ENCODE measurements around the gene CPA4.

The CPA4 gene

GRCh38 chr7:130333832-130334231, 40.9 kb downstream of the CPA4 start:
- in situ Hi-C loops (cut with MboI; ENCODE audit: low pct_unique_long_range_greater_than_20kb, low sequenced_read_pairs, unreplicated experiment): no loop called here
- no peak for DNase-seq (ENCODE audit: low spot score)
- TF ChIP-seq CTCF (IDR thresholded peaks at IDR 0.05; ENCODE audit: extremely low read depth, insufficient read depth, missing control alignments): no peak

GRCh38 chr7:130334274-130334673, 41.3 kb downstream of the CPA4 start:
- TF ChIP-seq CTCF (IDR thresholded peaks at IDR 0.05; ENCODE audit: extremely low read depth, insufficient read depth, missing control alignments): no peak
- in situ Hi-C loops (cut with MboI; ENCODE audit: low pct_unique_long_range_greater_than_20kb, low sequenced_read_pairs, unreplicated experiment): no loop called here
- DNase-seq (ENCODE audit: low spot score): no peak

- in situ Hi-C loops (cut with MboI; ENCODE audit: low pct_unique_long_range_greater_than_20kb, low sequenced_read_pairs, unreplicated experiment): no loop called here
- TF ChIP-seq CTCF (IDR thresholded peaks at IDR 0.05; ENCODE audit: extremely low read depth, insufficient read depth, missing control alignments): no peak
- DNase-seq (ENCODE audit: low spot score): no peak
Observed at GRCh38 chr7:130337410-130337971, 44.5 kb downstream of the CPA4 start.

- DNase-seq (ENCODE audit: low spot score): no peak
- in situ Hi-C loops (cut with MboI; ENCODE audit: low pct_unique_long_range_greater_than_20kb, low sequenced_read_pairs, unreplicated experiment): no loop called here
Observed at GRCh38 chr7:130338233-130338632, 45.3 kb downstream of the CPA4 start.

GRCh38 chr7:130341882-130342281, 48.9 kb downstream of the CPA4 start:
- in situ Hi-C loops (cut with MboI; ENCODE audit: low pct_unique_long_range_greater_than_20kb, low sequenced_read_pairs, unreplicated experiment): no loop called here
- no peak for DNase-seq (ENCODE audit: low spot score)
- no peak for TF ChIP-seq CTCF (IDR thresholded peaks at IDR 0.05; ENCODE audit: extremely low read depth, insufficient read depth, missing control alignments)

More at GRCh38 chr7:130338233-130338632, 45.3 kb downstream of the CPA4 start:
- no peak for TF ChIP-seq CTCF (IDR thresholded peaks at IDR 0.05; ENCODE audit: extremely low read depth, insufficient read depth, missing control alignments)

- no peak for DNase-seq (ENCODE audit: low spot score)
- in situ Hi-C loops (cut with MboI; ENCODE audit: low pct_unique_long_range_greater_than_20kb, low sequenced_read_pairs, unreplicated experiment): no loop called here
- no peak for TF ChIP-seq CTCF (IDR thresholded peaks at IDR 0.05; ENCODE audit: extremely low read depth, insufficient read depth, missing control alignments)
Observed at GRCh38 chr7:130342701-130343380, 49.9 kb downstream of the CPA4 start.
